Measurements from ENCODE around the gene ABI1. TPM values are rescaled to one million over a fixed set of nuclear protein-coding genes. Genes with fewer than 3 reads are reported as not detected.

ABI1 gene
- total and polyA plus RNA-seq, 2 donors (not counting 3 experiments of a cell fraction or from before 2014, with no cell fraction given) = 58.8 to 59.1 TPM

- dilution Hi-C loops (cut with MboI; ENCODE audit: extremely low pct_ligation_motif_present, low sequenced_read_pairs) = no loop called here
- H3K4me1 ChIP-seq (ENCODE audit: control insufficient read depth, extremely low read depth, insufficient read depth, low read length) = no peaks in the 10 kb centered on the region
- ChIA-PET CTCF (interaction anchor here (1.0 kb wide), 2 partner anchors 9 to 98 kb away, joined by 3 read pairs; no protein-coding TSS in a partner anchor), POLR2A (no interaction called here)
- FAIRE-seq = no peak
- no peak overlapping the region for H2AFZ ChIP-seq (ENCODE audit: low read depth, low read length)
- peaks cover 65% of the 10 kb centered on the region for H3K79me2 ChIP-seq (ENCODE audit: control insufficient read depth, insufficient read depth, low read length)
- no peak overlapping the region for H3K4me2 ChIP-seq (ENCODE audit: insufficient read depth, low read length)
- TF ChIP-seq JUN (IDR thresholded peaks at IDR 0.05; ENCODE audit: borderline replicate concordance, insufficient read depth, insufficient read length, low read depth) (no peak), POLR2A (IDR thresholded peaks at IDR 0.05; ENCODE audit: low read depth, low read length) (no peak), MYC (IDR thresholded peaks at IDR 0.05; ENCODE audit: low read depth, low read length) (no peak), GATA2 (IDR thresholded peaks at IDR 0.05; ENCODE audit: insufficient read depth, insufficient read length, low read depth, low read length) (no peak), MAX (IDR thresholded peaks at IDR 0.05; ENCODE audit: insufficient read depth, insufficient read length) (no peak), EZH2 (IDR thresholded peaks at IDR 0.05; ENCODE audit: borderline replicate concordance, low read depth, low read length, severe bottlenecking) (no peak), POLR2AphosphoS5 (IDR thresholded peaks at IDR 0.05; ENCODE audit: insufficient read depth, low read depth, low read length) (no peak), CTCF (IDR thresholded peaks at IDR 0.05; ENCODE audit: extremely low read depth in 1 of 2, insufficient read depth in 1 of 2, low read depth in 1 of 2, low read length in 2 of 2) (no peak)
- H4K20me1 ChIP-seq (replicated peaks; ENCODE audit: control insufficient read depth, extremely low read depth, insufficient read depth, low read length) = peaks cover 9% of the 10 kb centered on the region
- H3K27me3 ChIP-seq (ENCODE audit: control insufficient read depth in 2 of 2, insufficient read depth in 2 of 2, low read length in 2 of 2) = no peaks in the 10 kb centered on the region
- no peak overlapping the region for H3K27ac ChIP-seq (ENCODE audit: insufficient read depth, low read depth, low read length)
- DNase-seq (ENCODE audit: low read depth, low spot score) = no peak
- H3K9me1 ChIP-seq (replicated peaks; ENCODE audit: control insufficient read depth, extremely low read depth, insufficient read depth, low read length) = peaks cover 3% of the 10 kb centered on the region
- H3K4me3 ChIP-seq (replicated peaks in 1 of 3; ENCODE audit: insufficient read depth in 1 of 3, low read depth in 1 of 3, low read length in 3 of 3) = no peak overlapping the region
- H3K36me3 ChIP-seq (ENCODE audit: control insufficient read depth in 2 of 2, extremely low read depth in 1 of 2, insufficient read depth in 2 of 2, low read length in 2 of 2) = no peaks in the 10 kb centered on the region
- intact Hi-C loops (cut with micrococcal nuclease) = no loop called here
- no peak overlapping the region for H3K9ac ChIP-seq (replicated peaks; ENCODE audit: extremely low read depth, insufficient read depth, low read length)
- BruUV-seq (replicated peaks) = no TSS peak
- H3K9me3 ChIP-seq (replicated peaks; ENCODE audit: control insufficient read depth, insufficient read depth, low read length) = no peaks in the 10 kb centered on the region
Observed at GRCh38 chr10:26824015-26824690, 36.6 kb downstream of the ABI1 start.
